Right lobe of liver (tissue), 6 donors: ENCODE data around the gene OR14I1. TPM values are rescaled to one million over a fixed set of nuclear protein-coding genes. Genes with fewer than 3 reads are reported as not detected.

Source experiments
- ATAC-seq, 4 donors: fragments of 200-7000 bp; cut with Tn5 transposase; one replicate each; pipeline ENCODE4 v1.9.1; 2020; ENCODE audit warnings: mild to moderate bottlenecking in 4 of 4, moderate library complexity in 4 of 4
- DNase-seq, 3 donors: peaks; one replicate each; pipeline ENCODE4 v3.0.0-alpha.2; 2020
- H3K27ac ChIP-seq, 3 donors: fragments of 200-600 bp; one replicate each; pipeline ENCODE4 v1.8.0; 2022
- H3K27me3 ChIP-seq, 2 donors: fragments of 200-600 bp; one replicate each; pipeline ENCODE4 v1.8.0; 2022
- H3K36me3 ChIP-seq, 4 donors: fragments of 200-600 bp; sonication (generic) in 1 of 4; one replicate each; pipeline versions ENCODE4 v1.5.1 to v1.8.0; 2017 to 2022; ENCODE audit warnings: control low read depth in 1 of 4
- H3K4me1 ChIP-seq, 4 donors: fragments of 200-600 bp; sonication (generic) in 1 of 4; one replicate each; pipeline versions ENCODE4 v1.5.1 to v1.8.0; 2017 to 2022; ENCODE audit warnings: control low read depth in 1 of 4
- H3K4me3 ChIP-seq, 3 donors: fragments of 200-600 bp; one replicate each; pipeline ENCODE4 v1.8.0; 2022
- H3K9me3 ChIP-seq, 4 donors: fragments of 200-600 bp; sonication (generic) in 1 of 4; one replicate each; pipeline versions ENCODE4 v1.5.1 to v1.8.0; 2017 to 2022; ENCODE audit warnings: control low read depth in 1 of 4
- POLR2A ChIP-seq: fragments of 450-650 bp; IDR thresholded peaks from one replicate; pipeline ENCODE4 v1.6.1; 2017; ENCODE audit warnings: antibody characterized with exemption, mild to moderate bottlenecking
- WGBS: methylation state at CpG from one replicate; pipeline ENCODE4 v1.1.6; 2018; ENCODE audit warnings: low coverage, low lambda C conversion rate; ENCODE audit not compliant: insufficient coverage; ENCODE audit errors: missing lambda C conversion rate; 5-methylcytosine and 5-hydroxymethylcytosine counted together
- intact Hi-C, 2 donors: fragments of 100-400 bp; cut with DNase I; formaldehyde crosslinking; loops; one replicate each; pipeline versions ENCODE4 v1.11.2 to v1.14.1; 2022
- long read RNA-seq: library from polyadenylated mRNA; unstranded; transcript quantifications from one replicate; pipeline ENCODE4 v2.0.0, GENCODE V29; 2019
- total RNA-seq, 6 experiments: library from RNA; depleted of rRNA in 2 of 6; stranded (reverse); fragments of >200 nt in 2 of 6; fragmentation: NEBNext Ultra II Directional in 3 of 6; extraction: Animal tissue kit (Norgen Biotek cat#: 25700) in 3 of 6; gene quantifications; one replicate each; pipeline versions ENCODE4 v1.1.0 to v1.2.4, GENCODE V29; 2016 to 2023
- TF ChIP-seq, protein P1 (sequence below), 4 donors: fragments of 200-600 bp in 3 of 4; fragments of 450-650 bp in 1 of 4; IDR thresholded peaks; one replicate each; pipeline versions ENCODE4 v1.5.1 to v1.8.0; 2016 to 2022; ENCODE audit warnings: antibody characterized with exemption in 4 of 4, mild to moderate bottlenecking in 2 of 4
- donor health status: DM: no; HTN: yes; CAD: no.
- donor health status: DM: no; HTN: no; CAD: no.
- donor health status: DM: no; HTN: no; CAD: no.
- donor health status: DM: no; HTN: yes; CAD: no.
- donor health status: DM: no; HTN: yes; CAD: no.

Gene OR14I1
- not detected for total RNA-seq
- long read RNA-seq = 0 reads

DNA sequence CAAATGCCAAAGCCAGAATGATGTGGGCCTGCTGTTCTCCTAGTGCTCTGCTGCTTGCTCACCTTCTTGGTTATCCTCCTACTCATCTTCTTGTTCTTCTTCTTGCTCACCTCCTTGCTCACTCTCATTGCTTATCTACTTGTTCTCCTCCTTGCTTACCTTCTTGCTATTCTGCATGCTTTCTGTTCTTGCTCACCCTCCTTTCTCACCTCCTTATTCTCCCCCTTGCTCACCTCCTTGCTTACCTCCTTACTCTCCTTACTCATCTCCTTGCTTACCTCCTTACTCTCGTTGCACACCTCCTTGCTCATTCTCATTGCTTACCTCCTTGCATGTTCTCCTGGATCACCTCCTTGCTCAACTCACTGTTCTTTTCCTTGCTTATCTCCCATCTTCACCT is at the start of gene OR14I1:
Gene OR14I1, minus strand, starts transcription at position 53 of the 400 bp plus-strand sequence.
- ATAC-seq (no peak), DNase-seq (no peak)
- no peak for TF ChIP-seq POLR2A
- TF ChIP-seq, protein P1, sequence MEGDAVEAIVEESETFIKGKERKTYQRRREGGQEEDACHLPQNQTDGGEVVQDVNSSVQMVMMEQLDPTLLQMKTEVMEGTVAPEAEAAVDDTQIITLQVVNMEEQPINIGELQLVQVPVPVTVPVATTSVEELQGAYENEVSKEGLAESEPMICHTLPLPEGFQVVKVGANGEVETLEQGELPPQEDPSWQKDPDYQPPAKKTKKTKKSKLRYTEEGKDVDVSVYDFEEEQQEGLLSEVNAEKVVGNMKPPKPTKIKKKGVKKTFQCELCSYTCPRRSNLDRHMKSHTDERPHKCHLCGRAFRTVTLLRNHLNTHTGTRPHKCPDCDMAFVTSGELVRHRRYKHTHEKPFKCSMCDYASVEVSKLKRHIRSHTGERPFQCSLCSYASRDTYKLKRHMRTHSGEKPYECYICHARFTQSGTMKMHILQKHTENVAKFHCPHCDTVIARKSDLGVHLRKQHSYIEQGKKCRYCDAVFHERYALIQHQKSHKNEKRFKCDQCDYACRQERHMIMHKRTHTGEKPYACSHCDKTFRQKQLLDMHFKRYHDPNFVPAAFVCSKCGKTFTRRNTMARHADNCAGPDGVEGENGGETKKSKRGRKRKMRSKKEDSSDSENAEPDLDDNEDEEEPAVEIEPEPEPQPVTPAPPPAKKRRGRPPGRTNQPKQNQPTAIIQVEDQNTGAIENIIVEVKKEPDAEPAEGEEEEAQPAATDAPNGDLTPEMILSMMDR (IDR thresholded peaks at IDR 0.05) = no peak
- Histone ChIP-seq H3K4me1 (no peaks in the 10 kb centered on the region), H3K4me3 (no peak within 1 kb of the TSS), H3K27ac (no peak within 1 kb of the TSS), H3K36me3 (no peaks in the 10 kb centered on the region), H3K9me3 (no peaks in the 10 kb centered on the region), H3K27me3 (no peaks in the 10 kb centered on the region)
- WGBS = no CpG with 5 or more reads among the region's 1 CpG
- intact Hi-C loops = loop anchor here in 1 of 2 donors (5.0 kb wide), 1 partner anchor 105 kb away; no protein-coding TSS in a partner anchor

- 80% methylated on average over 4 of the region's 4 CpGs for WGBS
- H3K4me1 ChIP-seq = no peaks in the 10 kb centered on the region
- no peak overlapping the region for H3K27ac ChIP-seq
- TF ChIP-seq POLR2A = no peak
- TF ChIP-seq, protein P1 (IDR thresholded peaks at IDR 0.05) = no peak
- H3K9me3 ChIP-seq = no peaks in the 10 kb centered on the region
- no peaks in the 10 kb centered on the region for H3K36me3 ChIP-seq
- no peak for ATAC-seq
- no peak overlapping the region for H3K4me3 ChIP-seq
- H3K27me3 ChIP-seq = no peaks in the 10 kb centered on the region
- no peak for DNase-seq
- intact Hi-C loops = no loop called here
Observed at GRCh38 chr1:248751635-248752034, 49.1 kb upstream of the OR14I1 start.

- no peaks in the 10 kb centered on the region for H3K9me3 ChIP-seq
- no peaks in the 10 kb centered on the region for H3K4me1 ChIP-seq
- H3K27me3 ChIP-seq = no peaks in the 10 kb centered on the region
- intact Hi-C loops = no loop called here
- TF ChIP-seq POLR2A = no peak
- TF ChIP-seq, protein P1 (IDR thresholded peaks at IDR 0.05) = no peak
- no peak overlapping the region for H3K27ac ChIP-seq
- DNase-seq (no peak), ATAC-seq (no peak)
- H3K36me3 ChIP-seq = no peaks in the 10 kb centered on the region
- 42% methylated on average over 3 of the region's 5 CpGs for WGBS
- H3K4me3 ChIP-seq = no peak overlapping the region
Observed at GRCh38 chr1:248751142-248751541, 48.6 kb upstream of the OR14I1 start.

- WGBS = 67% methylated on average over 1 of the region's 2 CpGs
- DNase-seq (no peak), ATAC-seq (no peak)
- no peak overlapping the region for H3K4me3 ChIP-seq
- no peak overlapping the region for H3K27ac ChIP-seq
- intact Hi-C loops = no loop called here
- no peaks in the 10 kb centered on the region for H3K27me3 ChIP-seq
- H3K4me1 ChIP-seq = no peaks in the 10 kb centered on the region
- no peaks in the 10 kb centered on the region for H3K36me3 ChIP-seq
- H3K9me3 ChIP-seq = no peaks in the 10 kb centered on the region
- TF ChIP-seq, protein P1 (IDR thresholded peaks at IDR 0.05) = no peak
- no peak for TF ChIP-seq POLR2A
Observed at GRCh38 chr1:248750496-248750895, 47.9 kb upstream of the OR14I1 start.

GRCh38 chr1:248748211-248748610 is 45.6 kb upstream of the OR14I1 start:
- H3K4me3 ChIP-seq = no peak overlapping the region
- no peaks in the 10 kb centered on the region for H3K4me1 ChIP-seq
- no peaks in the 10 kb centered on the region for H3K27me3 ChIP-seq
- WGBS = 91% methylated on average over 9 of the region's 10 CpGs
- no peak for ATAC-seq
- H3K36me3 ChIP-seq = no peaks in the 10 kb centered on the region
- TF ChIP-seq POLR2A = no peak
- TF ChIP-seq, protein P1 (IDR thresholded peaks at IDR 0.05) = no peak
- no peak overlapping the region for H3K27ac ChIP-seq
- no peaks in the 10 kb centered on the region for H3K9me3 ChIP-seq
- no peak for DNase-seq
- intact Hi-C loops = no loop called here
